Small intestine (tissue), 7 donors: ENCODE measurements around the gene BRI3. TPM values are rescaled to one million over a fixed set of nuclear protein-coding genes. Genes with fewer than 3 reads are reported as not detected.

Experiments used
- DNase-seq, 2 donors: peaks; one replicate each; pipeline versions ENCODE4 v3.0.0 to v3.0.0-alpha.2; 2013
- FAIRE-seq: peaks from 2 replicates; lab custom pipeline; 2012; peaks lifted over from hg19 to GRCh38; lab: Jason Lieb, UNC
- H3K27ac ChIP-seq, 3 donors: one replicate each; pipeline ENCODE4 v1.5.1; 2013; ENCODE audit warnings: low read length in 2 of 3, mild to moderate bottlenecking in 2 of 3, control low read depth in 1 of 3, inconsistent platforms in 1 of 3, low read depth in 1 of 3, moderate library complexity in 1 of 3
- H3K27me3 ChIP-seq, 3 donors: one replicate each; pipeline ENCODE4 v1.6.1; 2013; ENCODE audit warnings: low read length in 3 of 3, inconsistent platforms in 1 of 3; ENCODE audit not compliant: control insufficient read depth in 3 of 3, insufficient read depth in 3 of 3
- H3K36me3 ChIP-seq, 3 donors: one replicate each; pipeline ENCODE4 v1.6.1; 2013; ENCODE audit warnings: low read length in 3 of 3, inconsistent platforms in 1 of 3, low read depth in 1 of 3, mild to moderate bottlenecking in 1 of 3, moderate library complexity in 1 of 3; ENCODE audit not compliant: control insufficient read depth in 3 of 3, insufficient read depth in 2 of 3
- H3K4me1 ChIP-seq, 3 donors: one replicate each; pipeline ENCODE4 v1.6.1; 2013; ENCODE audit warnings: low read length in 2 of 3, inconsistent platforms in 1 of 3, low read depth in 1 of 3, mild to moderate bottlenecking in 1 of 3, moderate library complexity in 1 of 3; ENCODE audit not compliant: control insufficient read depth in 3 of 3, insufficient read depth in 2 of 3
- H3K4me3 ChIP-seq, 3 donors: one replicate each; pipeline ENCODE4 v1.5.1; 2013; ENCODE audit warnings: low read length in 3 of 3, control low read depth in 1 of 3, inconsistent platforms in 1 of 3, low read depth in 1 of 3, mild to moderate bottlenecking in 1 of 3, moderate library complexity in 1 of 3
- H3K9me3 ChIP-seq, 2 donors: one replicate each; pipeline ENCODE4 v1.6.1; 2013; ENCODE audit warnings: low read depth in 1 of 2, low read length in 1 of 2; ENCODE audit not compliant: control insufficient read depth in 2 of 2, insufficient read depth in 1 of 2
- WGBS, 3 donors: extraction: QIAGEN DNeasy Blood & Tissue Kit; methylation state at CpG; one replicate each; pipeline ENCODE4 v1.1.7; 2013; 5-methylcytosine and 5-hydroxymethylcytosine counted together
- polyA plus RNA-seq, 4 donors: library from polyadenylated mRNA; stranded (reverse) in 3 of 4; unstranded in 1 of 4; fragments of 200-250 nt in 3 of 4; fragments of 120-200 nt in 1 of 4; gene quantifications; one replicate each; pipeline versions ENCODE4 v1.2.1 to v1.2.3, GENCODE V29; 2013
- donor health status: healthy with polysubstance abuse.
- donor health status: control.
- donor health status: control.
- donor health status: Bipolar disorder and iron deficiency.
- donor health status: healthy.

BRI3 gene
- polyA plus RNA-seq, 4 donors, result 186 to 384 (median 274) TPM

DNA sequence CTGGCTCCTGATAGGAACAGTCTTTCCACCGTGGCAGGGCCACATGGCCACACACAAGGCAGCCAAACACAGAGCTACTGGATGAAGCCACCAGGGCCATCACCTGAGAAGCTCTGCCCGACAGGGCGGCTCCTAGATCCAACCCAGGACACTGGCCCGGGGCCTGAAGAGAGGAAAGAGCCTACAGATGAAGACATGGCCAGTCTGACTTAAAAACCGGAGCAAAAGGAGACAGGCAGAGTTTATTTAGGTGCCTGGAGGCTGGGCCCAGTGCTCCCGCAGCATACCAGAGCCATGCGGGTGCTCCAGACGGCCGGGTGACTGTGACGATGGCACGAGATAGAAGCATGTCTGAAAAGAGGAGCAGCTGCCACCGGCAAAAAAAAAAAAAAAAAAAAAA lies 33.3 kb upstream of the BRI3 start:
- Histone ChIP-seq H3K9me3 (no peaks in the 10 kb centered on the region), H3K4me1 (peaks cover 0 to 19% (median 9%) of the 10 kb centered on the region in 3 donors), H3K36me3 (peaks cover 0 to 41% (median 0%) of the 10 kb centered on the region in 3 donors), H3K27me3 (no peaks in the 10 kb centered on the region), H3K4me3 (no peak overlapping the region), H3K27ac (no peak overlapping the region)
- DNase-seq (no peak), FAIRE-seq (no peak)
- 91 to 97% (median 96%) methylated on average over 12 of the region's 12 CpGs for WGBS, 3 donors

DNA sequence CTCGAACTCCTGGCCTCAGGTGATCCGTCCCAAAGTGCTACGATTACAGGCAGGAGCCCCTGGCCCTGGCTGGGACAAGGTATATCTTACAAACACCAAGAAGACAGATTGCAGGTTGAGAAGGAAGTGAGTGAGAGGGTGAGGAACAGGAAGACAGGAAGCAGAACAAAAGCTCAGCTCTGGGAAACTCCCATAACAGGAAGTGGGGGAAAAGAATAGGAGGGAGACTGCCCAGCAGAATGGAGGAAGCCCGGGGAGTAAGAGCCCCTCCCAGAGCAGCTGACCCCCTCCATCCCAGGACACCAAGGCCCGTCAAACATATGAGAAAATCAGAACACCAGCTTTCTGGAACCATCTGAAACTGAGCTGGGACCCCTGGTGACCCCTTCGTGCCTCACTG lies 32.4 kb upstream of the BRI3 start:
- no peak for FAIRE-seq
- peak overlapping the region in 1 of 3 donors; percentile 56 for H3K27ac ChIP-seq
- no peak for DNase-seq
- H3K36me3 ChIP-seq, result peaks cover 0 to 32% (median 0%) of the 10 kb centered on the region in 3 donors
- peaks cover 0 to 22% (median 9%) of the 10 kb centered on the region in 3 donors for H3K4me1 ChIP-seq
- 68 to 94% (median 88%) methylated on average over 5 to 6 of the region's 6 CpGs for WGBS, 3 donors
- H3K4me3 ChIP-seq, result no peak overlapping the region
- H3K27me3 ChIP-seq, result no peaks in the 10 kb centered on the region
- H3K9me3 ChIP-seq, result no peaks in the 10 kb centered on the region

DNA sequence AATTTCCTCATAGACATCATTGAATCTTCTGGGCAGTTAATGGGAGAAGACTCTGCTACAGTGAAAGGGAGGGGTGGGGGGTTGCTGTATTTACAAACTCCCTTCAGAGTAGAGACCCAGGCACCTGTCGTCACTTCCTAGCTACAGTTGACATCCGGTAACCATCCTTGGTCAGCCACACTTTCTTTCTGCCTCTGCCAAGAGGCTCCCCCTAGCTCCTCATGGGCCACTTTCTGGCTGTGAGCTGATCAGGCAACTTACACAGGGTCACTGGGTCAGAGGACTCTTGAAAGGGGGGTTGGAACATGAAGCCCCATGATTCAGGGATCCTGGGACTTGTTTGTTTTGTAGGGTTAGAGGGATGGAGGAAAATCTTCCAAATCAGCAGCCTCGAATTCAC lies 30.7 kb upstream of the BRI3 start:
- H3K36me3 ChIP-seq, result peaks cover 0 to 17% (median 2%) of the 10 kb centered on the region in 3 donors
- peak overlapping the region in 1 of 3 donors; percentile 90 for H3K4me3 ChIP-seq
- H3K27me3 ChIP-seq, result no peaks in the 10 kb centered on the region
- DNase-seq (peak; percentile 17 to 28), FAIRE-seq (no peak)
- peak overlapping the region; percentile 74 to 96 (median 96) for H3K27ac ChIP-seq
- peaks cover 0 to 22% (median 9%) of the 10 kb centered on the region in 3 donors for H3K4me1 ChIP-seq
- 24 to 36% (median 25%) methylated on average over 3 of the region's 3 CpGs for WGBS, 3 donors
- no peaks in the 10 kb centered on the region for H3K9me3 ChIP-seq

DNA sequence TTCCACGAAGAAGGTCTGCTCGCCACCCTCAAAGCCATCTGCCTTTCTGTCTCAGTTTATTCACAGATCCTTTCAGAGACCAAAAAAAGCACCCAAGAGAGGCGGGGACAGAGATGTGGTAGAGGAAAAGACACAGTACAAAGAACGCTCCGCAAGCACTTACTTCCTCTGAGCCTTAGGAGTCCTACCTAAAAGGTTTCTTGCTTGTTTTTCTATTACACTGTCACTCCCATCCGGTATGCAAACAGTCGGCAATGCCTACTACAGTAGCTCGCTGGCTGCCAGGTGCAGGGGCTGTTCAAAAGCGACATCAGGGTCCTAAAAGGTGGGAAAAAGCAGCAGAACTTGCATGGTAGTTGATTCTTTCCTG lies 30.3 kb upstream of the BRI3 start:
- 2 to 15% (median 5%) methylated on average over 9 of the region's 9 CpGs for WGBS, 3 donors
- Histone ChIP-seq H3K9me3 (no peaks in the 10 kb centered on the region), H3K4me3 (peak overlapping the region; percentile 81 to 90 (median 87)), H3K36me3 (peaks cover 0 to 16% (median 2%) of the 10 kb centered on the region in 3 donors), H3K27me3 (no peaks in the 10 kb centered on the region), H3K4me1 (peaks cover 0 to 22% (median 9%) of the 10 kb centered on the region in 3 donors), H3K27ac (peak overlapping the region; percentile 74 to 96 (median 96))
- DNase-seq (no peak), FAIRE-seq (no peak)

DNA sequence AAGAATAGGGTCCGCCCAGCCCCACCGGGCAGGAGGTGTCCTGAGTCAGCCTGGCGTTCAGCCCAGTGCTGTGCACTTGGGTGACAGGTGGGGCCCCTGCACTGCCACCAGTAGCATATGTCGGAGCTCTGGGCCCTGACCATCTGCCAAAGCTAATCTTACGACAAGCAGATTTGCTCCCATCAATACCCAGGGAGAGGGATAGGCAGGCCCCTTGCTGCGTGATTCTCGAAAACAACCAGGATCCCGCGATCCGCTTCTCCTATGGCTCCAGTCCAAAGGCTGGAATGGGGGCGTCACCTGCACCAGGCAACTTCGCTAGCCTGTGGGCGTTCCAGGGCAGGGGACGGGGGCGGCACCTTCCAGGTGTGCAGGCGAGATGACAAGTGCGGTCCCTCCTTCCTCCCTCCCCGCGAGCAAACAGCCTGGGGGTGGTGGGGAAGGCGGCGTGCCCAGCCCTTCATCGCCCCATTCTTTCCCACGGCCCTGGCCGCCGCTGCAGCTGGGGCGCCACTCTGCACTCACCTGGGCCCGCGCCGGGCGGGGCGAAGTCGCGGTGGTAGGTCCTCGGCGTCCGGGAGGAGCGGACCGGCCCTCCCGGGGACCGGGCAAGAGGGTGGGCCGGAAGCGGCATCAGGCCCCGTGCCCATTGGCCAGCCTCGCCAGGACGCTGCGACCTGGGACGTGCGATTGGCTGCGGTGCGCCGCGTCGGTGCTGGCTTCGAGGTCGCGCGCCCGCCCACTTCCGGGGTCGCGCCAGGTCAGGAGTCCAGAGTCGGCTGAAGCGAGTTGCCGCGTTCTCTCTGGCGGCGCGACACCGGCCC lies 29.7 kb upstream of the BRI3 start, which contains the start of gene TECPR1:
TECPR1 (minus strand) TSS at position 632 of the 824 bp plus-strand sequence. CDS start 6,086 bp downstream, outside the sequence.
- Histone ChIP-seq H3K27ac (peak within 1 kb of the TSS; percentile 74 to 96 (median 96)), H3K4me3 (peak within 1 kb of the TSS; percentile 81 to 90 (median 87)), H3K36me3 (peaks cover 2 to 18% (median 2%) of the 10 kb centered on the region in 3 donors), H3K27me3 (no peaks in the 10 kb centered on the region), H3K4me1 (peaks cover 0 to 22% (median 9%) of the 10 kb centered on the region in 3 donors), H3K9me3 (no peaks in the 10 kb centered on the region)
- 0 to 1% (median 0%) methylated on average over 48 to 69 of the region's 69 CpGs for WGBS, 3 donors
- DNase-seq (peak; percentile 96 to 98), FAIRE-seq (no peak)

DNA sequence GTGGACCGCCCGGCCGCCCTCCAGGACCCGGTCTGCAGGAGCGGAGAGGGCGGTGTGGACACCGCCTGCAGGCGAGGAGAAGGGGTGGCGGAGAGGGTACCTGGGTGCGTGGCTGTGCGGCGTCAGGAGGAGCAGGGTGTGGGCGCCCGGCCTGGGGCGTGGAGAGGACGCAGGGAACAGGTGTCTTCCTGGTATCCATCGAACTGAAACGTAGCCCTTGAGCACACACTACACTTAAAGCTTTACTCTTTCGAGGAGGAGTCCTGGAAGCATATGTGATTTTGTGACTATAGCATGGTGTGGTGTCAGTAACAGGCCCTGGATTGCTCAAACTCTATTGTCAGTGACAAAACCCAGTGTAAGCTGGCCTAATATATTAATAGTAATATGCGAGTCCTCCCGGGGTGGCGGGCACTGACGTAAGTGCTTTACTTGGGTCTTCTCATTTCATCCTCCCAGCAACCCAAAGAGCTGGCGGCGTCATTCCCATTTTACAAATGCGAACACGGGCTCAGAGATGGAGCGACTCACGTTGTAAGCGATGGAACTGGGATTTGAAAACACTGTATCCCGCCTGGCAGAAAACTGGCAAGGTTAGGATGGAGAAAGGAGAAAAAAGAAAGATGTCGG lies 28.9 kb upstream of the BRI3 start:
- Histone ChIP-seq H3K9me3 (no peaks in the 10 kb centered on the region), H3K36me3 (peaks cover 4 to 17% (median 4%) of the 10 kb centered on the region in 3 donors), H3K27me3 (no peaks in the 10 kb centered on the region), H3K4me1 (peaks cover 0 to 22% (median 9%) of the 10 kb centered on the region in 3 donors), H3K4me3 (peak overlapping the region; percentile 72 to 90 (median 87)), H3K27ac (peak overlapping the region; percentile 74 to 96 (median 84))
- DNase-seq (no peak), FAIRE-seq (no peak)
- 22 to 24% (median 24%) methylated on average over 26 to 32 of the region's 32 CpGs for whole genome bisulfite sequencing, 3 donors

DNA sequence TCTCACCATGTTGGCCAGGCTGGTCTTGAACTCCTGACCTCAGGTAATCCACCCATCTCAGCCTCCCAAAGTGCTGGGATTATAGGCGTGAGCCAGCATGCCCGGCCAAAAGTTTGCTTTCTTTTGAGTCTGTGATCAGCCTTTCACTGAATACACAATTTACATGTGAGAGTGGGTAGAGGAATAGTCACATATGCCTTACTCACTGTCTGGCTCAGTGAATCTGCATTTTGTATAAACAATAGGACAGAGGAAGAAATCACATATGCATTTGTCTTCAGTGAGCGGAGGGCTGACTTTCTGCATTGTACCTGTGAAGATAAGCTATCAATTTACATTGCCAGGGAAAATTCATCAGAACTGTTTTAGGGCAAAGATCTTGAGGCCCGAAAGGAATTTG lies 27.0 kb upstream of the BRI3 start:
- Histone ChIP-seq H3K27ac (no peak overlapping the region), H3K27me3 (no peaks in the 10 kb centered on the region), H3K9me3 (no peaks in the 10 kb centered on the region), H3K36me3 (peaks cover 4 to 12% (median 4%) of the 10 kb centered on the region in 3 donors), H3K4me3 (no peak overlapping the region), H3K4me1 (peaks cover 0 to 22% (median 5%) of the 10 kb centered on the region in 3 donors)
- FAIRE-seq, result no peak
- WGBS, 3 donors, result 83 to 93% (median 92%) methylated on average over 4 of the region's 4 CpGs
- no peak for DNase-seq

DNA sequence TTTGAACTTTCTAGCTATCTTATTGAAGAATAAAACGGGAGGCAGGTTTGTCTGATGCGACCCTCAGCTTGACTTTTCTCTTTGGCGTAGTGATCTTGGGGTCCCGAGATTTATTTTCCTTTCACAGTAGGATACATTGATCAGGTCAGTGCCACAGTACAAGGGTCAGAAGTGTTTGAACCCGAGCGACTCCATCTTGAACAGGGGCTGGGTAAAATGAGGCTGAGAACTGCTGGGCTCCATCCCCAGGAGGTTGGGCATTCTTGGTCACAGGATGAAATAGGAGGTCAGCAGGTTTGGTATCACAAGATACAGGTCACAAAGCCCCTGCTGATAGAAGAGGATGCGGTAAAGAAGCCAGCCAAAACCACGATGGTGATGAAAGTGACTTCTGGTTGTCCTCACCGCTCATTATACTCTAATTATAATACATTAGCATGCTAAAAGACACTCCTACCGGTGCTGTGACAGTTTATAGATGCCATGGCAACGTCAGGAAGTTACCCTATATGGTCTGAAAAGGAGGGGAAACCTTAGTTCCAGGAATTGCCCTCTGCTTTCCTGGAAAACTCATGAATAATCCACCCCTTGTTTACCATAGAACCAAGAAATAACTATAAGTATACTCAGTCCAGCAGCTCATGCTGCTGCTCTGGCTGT lies 26.4 kb upstream of the BRI3 start:
- 80 to 83% (median 82%) methylated on average over 11 of the region's 11 CpGs for WGBS, 3 donors
- H3K4me1 ChIP-seq, result peaks cover 0 to 22% (median 2%) of the 10 kb centered on the region in 3 donors
- peaks cover 4 to 12% (median 4%) of the 10 kb centered on the region in 3 donors for H3K36me3 ChIP-seq
- H3K4me3 ChIP-seq, result no peak overlapping the region
- no peak overlapping the region for H3K27ac ChIP-seq
- no peaks in the 10 kb centered on the region for H3K27me3 ChIP-seq
- no peaks in the 10 kb centered on the region for H3K9me3 ChIP-seq
- DNase-seq (no peak), FAIRE-seq (no peak)
